Activated B cell treated with CpG ODN at 0.5 μM for 24 hours (primary cell): Measurements from ENCODE around the gene GGA1. TPM values are rescaled to one million over a fixed set of nuclear protein-coding genes. Genes with fewer than 3 reads are reported as not detected.

Experiments
- ATAC-seq: fragments of 200-7000 bp; cut with Tn5 transposase; one replicate; pipeline ENCODE4 v1.10.0; 2021; ENCODE audit warnings: low read depth, mild to moderate bottlenecking, moderate library complexity
- CTCF ChIA-PET: fragments of 350-600 bp; sonication (Branson Sonifier 250); formaldehyde crosslinking; loops from one replicate; lab custom pipeline; 2021; ENCODE audit warnings: antibody characterized with exemption; lab: Charles Lee
- POLR2A ChIA-PET: fragments of 350-600 bp; sonication (Branson Sonifier 250); formaldehyde crosslinking; loops from one replicate; lab custom pipeline; 2021; ENCODE audit warnings: antibody characterized with exemption; lab: Charles Lee
- DNase-seq: peaks from one replicate; pipeline ENCODE4 v3.0.0; 2022
- H3K27ac Mint-ChIP-seq: one replicate; pipeline ENCODE4 v1.8.0; 2020; ENCODE audit warnings: mixed read lengths
- H3K27me3 Mint-ChIP-seq: one replicate; pipeline ENCODE4 v1.8.0; 2021; ENCODE audit warnings: mixed read lengths
- H3K36me3 Mint-ChIP-seq: one replicate; pipeline ENCODE4 v1.8.0; 2021; ENCODE audit warnings: low read depth, mixed read lengths
- H3K4me1 Mint-ChIP-seq: one replicate; pipeline ENCODE4 v1.8.0; 2021; ENCODE audit warnings: mixed read lengths
- H3K4me3 Mint-ChIP-seq: one replicate; pipeline ENCODE4 v1.8.0; 2020; ENCODE audit warnings: mild to moderate bottlenecking, mixed read lengths
- H3K9me3 Mint-ChIP-seq: one replicate; pipeline ENCODE4 v1.8.0; 2020; ENCODE audit warnings: mixed read lengths
- CTCF ChIP-seq: fragments of 200-600 bp; IDR thresholded peaks from one replicate; pipeline ENCODE4 v1.8.0; 2022; ENCODE audit warnings: antibody characterized with exemption, mild to moderate bottlenecking
- intact Hi-C: fragments of 100-400 bp; cut with micrococcal nuclease; formaldehyde crosslinking; loops from one replicate; pipeline ENCODE4 v1.15.1; 2024
- total RNA-seq: library from RNA; stranded (reverse); gene quantifications from 2 replicates; pipeline ENCODE4 v1.2.3, GENCODE V29; 2022

The GGA1 gene
- total RNA-seq, 1 donor from 2014 or later: 126 TPM

GRCh38 chr22:37674951-37675929 lies 66.6 kb downstream of the GGA1 start, which contains the start of gene LGALS1:
LGALS1 (plus strand) TSS chr22:37675636; CDS start chr22:37675703, 67 bp downstream.
- DNase-seq (peak; percentile 60), ATAC-seq (peak; percentile 43)
- intact Hi-C loops: no loop called here
- ChIA-PET CTCF (interaction anchor here (1.1 to 5.0 kb wide), 6 partner anchors 11 to 67 kb away, joined by 5 to 46 read pairs (median 9); partner anchors contain the start of genes GGA1, NOL12 and PDXP), POLR2A (interaction anchor here (0.6 to 9.7 kb wide), 13 partner anchors 8 to 1297 kb away, joined by 3 to 181 read pairs (median 8); partner anchors contain the start of genes GGA1, NOL12, PDXP and SH3BP1)
- Mint-ChIP-seq H3K4me1 (peaks cover 62% of the 10 kb centered on the region), H3K36me3 (peaks cover 8% of the 10 kb centered on the region), H3K27me3 (no peaks in the 10 kb centered on the region), H3K4me3 (peak within 1 kb of the TSS; percentile 84), H3K27ac (peak within 1 kb of the TSS; percentile 91), H3K9me3 (no peaks in the 10 kb centered on the region)
- no peak for TF ChIP-seq CTCF

- Mint-ChIP-seq H3K4me1 (peaks cover 61% of the 10 kb centered on the region), H3K4me3 (peak overlapping the region; percentile 84), H3K27ac (peak overlapping the region; percentile 91), H3K9me3 (no peaks in the 10 kb centered on the region), H3K36me3 (peaks cover 8% of the 10 kb centered on the region), H3K27me3 (no peaks in the 10 kb centered on the region)
- DNase-seq (no peak), ATAC-seq (no peak)
- ChIA-PET CTCF (interaction anchor here (1.1 to 5.0 kb wide), 7 partner anchors 10 to 68 kb away, joined by 5 to 46 read pairs (median 9); partner anchors contain the start of genes GGA1, NOL12 and PDXP), POLR2A (interaction anchor here (0.6 to 9.7 kb wide), 15 partner anchors 9 to 1298 kb away, joined by 3 to 181 read pairs (median 8); partner anchors contain the start of genes ANKRD54, GGA1, NOL12 and PDXP)
- intact Hi-C loops: loop anchor here (2.0 kb wide), 1 partner anchor 169 kb away; the partner anchor contains the start of gene ANKRD54
- TF ChIP-seq CTCF: no peak
Measured at GRCh38 chr22:37675930-37676735, 67.5 kb downstream of the GGA1 start.

GRCh38 chr22:37676736-37677492 lies 68.3 kb downstream of the GGA1 start:
- DNase-seq (peak; percentile 86), ATAC-seq (peak; percentile 83)
- ChIA-PET POLR2A (interaction anchor here (0.5 to 9.7 kb wide), 19 partner anchors 9 to 921 kb away, joined by 3 to 181 read pairs (median 5); partner anchors contain the start of genes ANKRD54, GGA1, NOL12 and PDXP), CTCF (interaction anchor here (1.1 to 5.0 kb wide), 6 partner anchors 9 to 69 kb away, joined by 3 to 46 read pairs (median 7); partner anchors contain the start of genes GGA1, NOL12 and PDXP)
- Mint-ChIP-seq H3K36me3 (peaks cover 8% of the 10 kb centered on the region), H3K9me3 (no peaks in the 10 kb centered on the region), H3K4me1 (peaks cover 66% of the 10 kb centered on the region), H3K27ac (peak overlapping the region; percentile 91), H3K4me3 (peak overlapping the region; percentile 84), H3K27me3 (no peaks in the 10 kb centered on the region)
- intact Hi-C loops: loop anchor here (1.0 to 2.0 kb wide), 5 partner anchors 9 to 168 kb away; partner anchors contain the start of genes ANKRD54, GGA1, NOL12 and PDXP
- TF ChIP-seq CTCF: no peak

GRCh38 chr22:37677493-37677974 lies 68.9 kb downstream of the GGA1 start:
- peak; percentile 28 for ATAC-seq

More at GRCh38 chr22:37677493-37677974, 68.9 kb downstream of the GGA1 start:
- no peak for DNase-seq
- peaks cover 60% of the 10 kb centered on the region for H3K4me1 Mint-ChIP-seq
- no peaks in the 10 kb centered on the region for H3K27me3 Mint-ChIP-seq
- POLR2A ChIA-PET: interaction anchor here (0.5 to 9.7 kb wide), 17 partner anchors 8 to 752 kb away, joined by 3 to 181 read pairs (median 5); partner anchors contain the start of genes ANKRD54, GGA1, NOL12 and PDXP
- H3K9me3 Mint-ChIP-seq: no peaks in the 10 kb centered on the region
- peaks cover 8% of the 10 kb centered on the region for H3K36me3 Mint-ChIP-seq
- peak overlapping the region; percentile 84 for H3K4me3 Mint-ChIP-seq
- CTCF ChIA-PET: interaction anchor here (1.1 to 5.0 kb wide), 5 partner anchors 16 to 70 kb away, joined by 3 to 46 read pairs (median 9); partner anchors contain the start of genes GGA1 and PDXP
- no peak for TF ChIP-seq CTCF
- intact Hi-C loops: loop anchor here (1.0 to 2.0 kb wide), 5 partner anchors 9 to 167 kb away; partner anchors contain the start of genes ANKRD54, GGA1, NOL12 and PDXP
- peak overlapping the region; percentile 91 for H3K27ac Mint-ChIP-seq
